H9 (cell line): ENCODE results near the gene HADH. TPM values are rescaled to one million over a fixed set of nuclear protein-coding genes. Genes with fewer than 3 reads are reported as not detected.

ENCODE experiments used
- DNase-seq: peaks from one replicate; pipeline ENCODE4 v3.0.0-alpha.2; 2017
- H2AFZ ChIP-seq: one replicate; pipeline ENCODE4 v1.6.1; 2013; ENCODE audit warnings: mild to moderate bottlenecking, low read length, control low read depth, moderate library complexity
- H2AK5ac ChIP-seq: 2 replicates; pipeline ENCODE4 v1.6.1; 2013; ENCODE audit warnings: low read length, control low read depth, mixed read lengths; ENCODE audit not compliant: insufficient read length
- H2BK120ac ChIP-seq: one replicate; pipeline ENCODE4 v1.6.1; 2013; ENCODE audit warnings: low read depth, mild to moderate bottlenecking, low read length, control low read depth, inconsistent platforms; ENCODE audit not compliant: poor library complexity, severe bottlenecking
- H2BK12ac ChIP-seq: 2 replicates; pipeline ENCODE4 v1.6.1; 2013; ENCODE audit warnings: low read length, control low read depth, mixed read lengths, low read depth; ENCODE audit not compliant: insufficient read length
- H2BK15ac ChIP-seq: 2 replicates; pipeline ENCODE4 v1.6.1; 2013; ENCODE audit warnings: low read depth, low read length, control low read depth
- H2BK20ac ChIP-seq: one replicate; pipeline ENCODE4 v1.6.1; 2013; ENCODE audit warnings: low read depth, mild to moderate bottlenecking, low read length, control low read depth, inconsistent platforms; ENCODE audit not compliant: poor library complexity, severe bottlenecking
- H2BK5ac ChIP-seq: 2 replicates; pipeline ENCODE4 v1.6.1; 2013; ENCODE audit warnings: low read length, control low read depth, mixed read lengths; ENCODE audit not compliant: insufficient read length
- H3K14ac ChIP-seq: 2 replicates; pipeline ENCODE4 v1.6.1; 2013; ENCODE audit warnings: low read length, control low read depth; ENCODE audit not compliant: insufficient read depth
- H3K18ac ChIP-seq: 2 replicates; pipeline ENCODE4 v1.6.1; 2013; ENCODE audit warnings: low read depth, mild to moderate bottlenecking, mixed read lengths, low read length, control low read depth; ENCODE audit not compliant: insufficient read length
- H3K23ac ChIP-seq: 2 replicates; pipeline ENCODE4 v1.6.1; 2013; ENCODE audit warnings: low read length, control low read depth, mixed read lengths, low read depth; ENCODE audit not compliant: insufficient read length
- H3K23me2 ChIP-seq: 2 replicates; pipeline ENCODE4 v1.6.1; 2013; ENCODE audit warnings: low read depth, mild to moderate bottlenecking, mixed read lengths, low read length, control low read depth; ENCODE audit not compliant: insufficient read length, poor library complexity, severe bottlenecking
- H3K27ac ChIP-seq: 2 replicates; pipeline ENCODE4 v1.5.1; 2013; ENCODE audit warnings: low read length, control low read depth, mixed read lengths, low read depth; ENCODE audit not compliant: insufficient read length
- H3K27me3 ChIP-seq: 2 replicates; pipeline ENCODE4 v1.6.1; 2013; ENCODE audit warnings: low read length, control low read depth, inconsistent platforms; ENCODE audit not compliant: insufficient read depth
- H3K4ac ChIP-seq: 2 replicates; pipeline ENCODE4 v1.6.1; 2013; ENCODE audit warnings: low read depth, mild to moderate bottlenecking, control low read depth, inconsistent platforms, low read length, moderate library complexity
- H3K4me1 ChIP-seq: 2 replicates; pipeline ENCODE4 v1.6.1; 2013; ENCODE audit warnings: low read length, control low read depth, inconsistent platforms; ENCODE audit not compliant: insufficient read depth
- H3K4me2 ChIP-seq: 2 replicates; pipeline ENCODE4 v1.6.1; 2013; ENCODE audit warnings: low read length, control low read depth, mixed read lengths; ENCODE audit not compliant: insufficient read length, insufficient read depth
- H3K56ac ChIP-seq: 2 replicates; pipeline ENCODE4 v1.6.1; 2013; ENCODE audit warnings: low read depth, mild to moderate bottlenecking, mixed read lengths, low read length, control low read depth; ENCODE audit not compliant: insufficient read length
- H3K79me1 ChIP-seq: 2 replicates; pipeline ENCODE4 v1.6.1; 2013; ENCODE audit warnings: low read depth, mild to moderate bottlenecking, moderate library complexity, low read length, control low read depth, inconsistent platforms; ENCODE audit not compliant: insufficient read depth, poor library complexity, severe bottlenecking
- H3K79me2 ChIP-seq: 2 replicates; pipeline ENCODE4 v1.6.1; 2013; ENCODE audit warnings: low read length, control low read depth, inconsistent platforms; ENCODE audit not compliant: insufficient read depth
- H3K9ac ChIP-seq: 2 replicates; pipeline ENCODE4 v1.6.1; 2013; ENCODE audit warnings: low read length, control low read depth, mixed read lengths; ENCODE audit not compliant: insufficient read length; ENCODE audit errors: extremely low read depth
- H3K9me3 ChIP-seq: one replicate; pipeline ENCODE4 v1.6.1; 2013; ENCODE audit warnings: low read depth, low read length, inconsistent platforms; ENCODE audit not compliant: control insufficient read depth
- H3T11ph ChIP-seq: one replicate; pipeline ENCODE4 v1.6.1; 2013; ENCODE audit warnings: mild to moderate bottlenecking, low read length, control low read depth, inconsistent platforms
- H4K20me1 ChIP-seq: one replicate; pipeline ENCODE4 v1.6.1; 2013; ENCODE audit not compliant: control insufficient read depth, insufficient read length, insufficient read depth
- H4K5ac ChIP-seq: 2 replicates; pipeline ENCODE4 v1.6.1; 2013; ENCODE audit warnings: low read depth, mild to moderate bottlenecking, mixed read lengths, low read length, control low read depth; ENCODE audit not compliant: insufficient read length
- H4K8ac ChIP-seq: replicated peaks from 2 replicates; pipeline ENCODE4 v1.6.1; 2013; ENCODE audit warnings: low read length, control low read depth, mixed read lengths, low read depth; ENCODE audit not compliant: insufficient read length
- H4K91ac ChIP-seq: 2 replicates; pipeline ENCODE4 v1.6.1; 2013; ENCODE audit warnings: low read depth, mild to moderate bottlenecking, moderate library complexity, mixed read lengths, low read length, control low read depth; ENCODE audit not compliant: insufficient read length
- H3K27ac Mint-ChIP-seq, 3 experiments: 2 replicates in 2 of 3; 3 replicates in 1 of 3; pipeline ENCODE4 v1.8.0; 2020 to 2021; ENCODE audit warnings: mixed read lengths in 3 of 3, mild to moderate bottlenecking in 1 of 3, moderate library complexity in 1 of 3
- H3K27me3 Mint-ChIP-seq: 2 replicates; pipeline ENCODE4 v1.8.0; 2021; ENCODE audit warnings: low read depth, mild to moderate bottlenecking, moderate library complexity, mixed read lengths
- H3K36me3 Mint-ChIP-seq, 3 experiments: 2 replicates in 2 of 3; 3 replicates in 1 of 3; pipeline ENCODE4 v1.8.0; 2020 to 2021; ENCODE audit warnings: low read depth in 3 of 3, mixed read lengths in 3 of 3; ENCODE audit not compliant: insufficient read depth in 1 of 3
- H3K4me1 Mint-ChIP-seq, 2 experiments: 2 replicates each; pipeline ENCODE4 v1.8.0; 2020; ENCODE audit warnings: mixed read lengths in 2 of 2
- H3K4me3 Mint-ChIP-seq, 2 experiments: 2 replicates in 1 of 2; 3 replicates in 1 of 2; pipeline ENCODE4 v1.8.0; 2020 to 2021; ENCODE audit warnings: mild to moderate bottlenecking in 2 of 2, mixed read lengths in 2 of 2, moderate library complexity in 1 of 2
- H3K9me3 Mint-ChIP-seq, 2 experiments: 2 replicates in 1 of 2; 3 replicates in 1 of 2; pipeline ENCODE4 v1.8.0; 2020; ENCODE audit warnings: mild to moderate bottlenecking in 2 of 2, mixed read lengths in 2 of 2, moderate library complexity in 1 of 2
- total RNA-seq: library from RNA; stranded (reverse); gene quantifications from 2 replicates; pipeline ENCODE4 v1.2.1, GENCODE V29; 2021
- TF ChIP-seq, protein P1 (sequence below): fragments of 200-600 bp; sonication (generic); conservative IDR thresholded peaks from 3 replicates; pipeline ENCODE4 v1.8.0; 2021; ENCODE audit warnings: antibody characterized with exemption, mild to moderate bottlenecking

HADH gene
- total RNA-seq, 1 experiment from 2014 or later, result 44.4 TPM

DNA sequence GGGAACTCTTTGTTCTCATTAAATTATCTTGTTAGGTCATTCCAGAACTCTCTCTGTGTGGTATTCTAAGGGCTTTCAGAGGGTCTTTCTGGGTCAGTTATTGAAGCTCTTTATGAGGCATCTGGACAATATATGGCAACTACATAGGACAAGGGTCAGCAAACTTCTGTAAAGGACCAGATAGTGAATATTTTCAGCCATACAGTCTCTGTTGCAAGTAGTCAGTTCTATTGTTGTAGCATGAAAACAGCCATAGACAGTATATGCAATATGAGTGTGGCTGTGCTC, 35.1 kb downstream of the HADH start:
- no peaks in the 10 kb centered on the region for H3K79me1 ChIP-seq
- no peak overlapping the region for H3T11ph ChIP-seq
- Mint-ChIP-seq H3K4me3 (no peak overlapping the region), H3K27me3 (no peaks in the 10 kb centered on the region), H3K9me3 (no peaks in the 10 kb centered on the region), H3K36me3 (peaks cover 22 to 70% (median 57%) of the 10 kb centered on the region in 3 experiments), H3K4me1 (peaks cover 3 to 4% of the 10 kb centered on the region in 2 experiments; a peak in 3 of 4 replicates), H3K27ac (no peak overlapping the region)
- no peak overlapping the region for H3K4ac ChIP-seq
- no peak overlapping the region for H2BK15ac ChIP-seq
- no peaks in the 10 kb centered on the region for H3K23me2 ChIP-seq
- H3K23ac ChIP-seq, result no peak overlapping the region
- H2AFZ ChIP-seq, result no peak overlapping the region
- H4K91ac ChIP-seq, result no peak overlapping the region
- H3K4me1 ChIP-seq, result no peaks in the 10 kb centered on the region
- no peak overlapping the region for H2BK120ac ChIP-seq
- no peak overlapping the region for H2BK5ac ChIP-seq
- DNase-seq, result no peak
- no peaks in the 10 kb centered on the region for H4K20me1 ChIP-seq
- TF ChIP-seq, protein P1, sequence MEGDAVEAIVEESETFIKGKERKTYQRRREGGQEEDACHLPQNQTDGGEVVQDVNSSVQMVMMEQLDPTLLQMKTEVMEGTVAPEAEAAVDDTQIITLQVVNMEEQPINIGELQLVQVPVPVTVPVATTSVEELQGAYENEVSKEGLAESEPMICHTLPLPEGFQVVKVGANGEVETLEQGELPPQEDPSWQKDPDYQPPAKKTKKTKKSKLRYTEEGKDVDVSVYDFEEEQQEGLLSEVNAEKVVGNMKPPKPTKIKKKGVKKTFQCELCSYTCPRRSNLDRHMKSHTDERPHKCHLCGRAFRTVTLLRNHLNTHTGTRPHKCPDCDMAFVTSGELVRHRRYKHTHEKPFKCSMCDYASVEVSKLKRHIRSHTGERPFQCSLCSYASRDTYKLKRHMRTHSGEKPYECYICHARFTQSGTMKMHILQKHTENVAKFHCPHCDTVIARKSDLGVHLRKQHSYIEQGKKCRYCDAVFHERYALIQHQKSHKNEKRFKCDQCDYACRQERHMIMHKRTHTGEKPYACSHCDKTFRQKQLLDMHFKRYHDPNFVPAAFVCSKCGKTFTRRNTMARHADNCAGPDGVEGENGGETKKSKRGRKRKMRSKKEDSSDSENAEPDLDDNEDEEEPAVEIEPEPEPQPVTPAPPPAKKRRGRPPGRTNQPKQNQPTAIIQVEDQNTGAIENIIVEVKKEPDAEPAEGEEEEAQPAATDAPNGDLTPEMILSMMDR, result no peak
- no peak overlapping the region for H2BK20ac ChIP-seq
- no peak overlapping the region for H4K8ac ChIP-seq
- no peak overlapping the region for H3K14ac ChIP-seq
- no peaks in the 10 kb centered on the region for H3K9me3 ChIP-seq
- no peak overlapping the region for H4K5ac ChIP-seq
- no peaks in the 10 kb centered on the region for H3K79me2 ChIP-seq
- no peak overlapping the region for H3K18ac ChIP-seq
- no peaks in the 10 kb centered on the region for H3K27me3 ChIP-seq
- no peak overlapping the region for H3K27ac ChIP-seq
- no peak overlapping the region for H3K9ac ChIP-seq
- H3K56ac ChIP-seq, result no peak overlapping the region
- no peak overlapping the region for H2AK5ac ChIP-seq
- no peak overlapping the region for H2BK12ac ChIP-seq
- H3K4me2 ChIP-seq, result no peak overlapping the region
